GM21723 (cell line): ENCODE results near the gene ZBTB44.
"Not testable (repeated sequence)": the region's sequence is repeated elsewhere in the genome, so short reads cannot be mapped to it uniquely, and the experiment has no call there.

Experiments
- ATAC-seq: cut with Tn5 transposase; IDR thresholded peaks from one replicate; pipeline ENCODE4 v1.9.1; 2021; ENCODE audit warnings: mild to moderate bottlenecking, moderate library complexity; ENCODE audit not compliant: unreplicated experiment

ZBTB44 gene

DNA sequence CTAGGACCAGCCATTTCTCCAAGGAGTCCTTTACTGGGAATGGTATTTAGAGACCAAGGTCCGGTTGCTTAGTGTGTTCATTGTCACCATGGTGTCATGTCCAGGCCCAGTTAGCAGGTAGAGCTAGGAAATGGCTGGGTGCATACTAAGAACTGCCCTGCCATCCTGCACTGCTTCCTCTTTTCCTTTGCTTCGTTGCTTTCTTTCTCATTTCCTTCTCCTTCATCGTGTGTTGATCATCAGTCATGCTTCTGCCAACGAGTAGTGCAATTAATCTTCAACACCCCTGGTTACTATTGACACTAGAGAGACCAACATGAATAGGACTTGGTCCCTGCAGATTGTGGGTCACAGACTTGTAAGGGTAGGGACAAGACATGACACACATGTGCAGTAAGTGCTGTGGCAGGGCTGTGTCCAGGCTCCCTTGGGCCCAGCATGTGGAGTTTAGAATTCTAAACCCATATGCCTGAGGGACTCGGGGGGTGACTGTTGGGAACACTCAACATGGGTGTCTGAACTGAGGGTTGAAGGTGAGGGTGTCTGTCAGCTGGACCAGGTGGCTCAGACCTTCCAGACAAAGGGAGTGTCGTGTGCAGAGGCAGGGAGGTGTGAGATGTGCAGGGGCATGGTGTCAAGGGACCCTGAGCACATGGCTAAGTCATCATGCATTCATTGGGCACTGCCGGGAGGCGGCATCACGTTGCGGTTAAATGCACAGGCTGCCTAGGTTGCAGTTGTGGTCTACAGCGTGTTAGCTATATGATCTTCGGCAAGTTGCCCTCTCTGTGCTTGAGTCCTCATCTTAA, 112.5 kb downstream of the ZBTB44 start:
- no peak for ATAC-seq

DNA sequence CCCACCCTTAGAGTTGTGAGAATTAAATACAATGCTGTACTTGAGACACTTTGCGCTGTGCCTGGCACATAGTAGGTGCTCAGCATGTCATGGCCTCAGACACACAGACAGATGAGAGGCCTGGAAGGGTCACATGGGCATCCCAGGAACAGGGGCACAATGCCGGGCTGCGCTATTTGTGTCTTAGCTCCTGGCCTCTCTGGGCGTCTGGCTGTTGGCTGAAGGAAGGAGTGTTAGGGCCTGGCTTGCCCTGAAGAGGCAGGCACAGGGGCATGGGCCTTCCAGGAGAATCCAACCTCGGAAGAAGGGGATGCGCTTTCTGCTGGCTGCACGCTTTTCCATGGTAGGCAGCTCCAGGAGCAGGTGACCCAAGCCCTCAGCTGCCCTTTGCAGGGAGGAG, 113.7 kb downstream of the ZBTB44 start:
- ATAC-seq = no peak

DNA sequence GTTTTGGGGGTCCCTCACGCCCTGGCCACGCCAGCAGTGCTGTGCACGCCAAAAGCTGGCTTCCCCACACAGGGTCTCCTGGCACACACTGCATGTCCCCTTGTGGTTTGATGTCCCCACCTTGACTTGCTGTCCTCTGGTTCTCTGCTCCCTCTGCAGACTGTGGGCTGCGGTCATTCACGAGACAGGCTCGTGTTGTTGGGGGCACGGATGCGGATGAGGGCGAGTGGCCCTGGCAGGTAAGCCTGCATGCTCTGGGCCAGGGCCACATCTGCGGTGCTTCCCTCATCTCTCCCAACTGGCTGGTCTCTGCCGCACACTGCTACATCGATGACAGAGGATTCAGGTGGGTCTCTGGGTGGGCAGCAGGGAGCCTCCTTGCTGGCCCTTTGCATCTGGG, 114.9 kb downstream of the ZBTB44 start:
- no peak for ATAC-seq

DNA sequence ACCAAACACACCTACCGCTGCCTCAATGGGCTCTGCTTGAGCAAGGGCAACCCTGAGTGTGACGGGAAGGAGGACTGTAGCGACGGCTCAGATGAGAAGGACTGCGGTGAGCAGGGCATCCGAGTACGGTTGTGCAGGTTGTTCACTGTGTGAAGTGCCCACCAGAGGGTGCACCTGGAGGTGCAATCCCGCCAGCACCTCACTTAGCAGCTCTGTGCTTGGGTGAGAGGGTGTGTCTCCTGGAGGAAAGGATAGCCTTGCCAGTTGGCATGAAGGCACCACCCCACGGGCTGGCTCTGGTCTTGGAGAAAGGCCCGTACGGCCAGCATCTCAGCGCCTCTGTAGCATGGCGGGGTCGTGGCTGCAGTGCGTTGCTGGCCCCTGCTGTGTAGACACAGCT, 115.8 kb downstream of the ZBTB44 start:
- no peak for ATAC-seq

DNA sequence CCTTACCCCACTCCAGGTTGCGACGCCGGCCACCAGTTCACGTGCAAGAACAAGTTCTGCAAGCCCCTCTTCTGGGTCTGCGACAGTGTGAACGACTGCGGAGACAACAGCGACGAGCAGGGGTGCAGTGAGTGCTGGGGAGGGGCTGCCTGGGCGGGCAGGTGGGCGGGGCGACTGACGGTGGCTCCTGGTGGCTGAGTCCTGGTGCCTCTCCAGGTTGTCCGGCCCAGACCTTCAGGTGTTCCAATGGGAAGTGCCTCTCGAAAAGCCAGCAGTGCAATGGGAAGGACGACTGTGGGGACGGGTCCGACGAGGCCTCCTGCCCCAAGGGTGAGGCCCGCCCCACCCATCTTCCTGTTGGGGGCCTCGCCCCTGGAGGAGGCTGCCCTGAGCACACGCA, 116.4 kb downstream of the ZBTB44 start:
- no peak for ATAC-seq

DNA sequence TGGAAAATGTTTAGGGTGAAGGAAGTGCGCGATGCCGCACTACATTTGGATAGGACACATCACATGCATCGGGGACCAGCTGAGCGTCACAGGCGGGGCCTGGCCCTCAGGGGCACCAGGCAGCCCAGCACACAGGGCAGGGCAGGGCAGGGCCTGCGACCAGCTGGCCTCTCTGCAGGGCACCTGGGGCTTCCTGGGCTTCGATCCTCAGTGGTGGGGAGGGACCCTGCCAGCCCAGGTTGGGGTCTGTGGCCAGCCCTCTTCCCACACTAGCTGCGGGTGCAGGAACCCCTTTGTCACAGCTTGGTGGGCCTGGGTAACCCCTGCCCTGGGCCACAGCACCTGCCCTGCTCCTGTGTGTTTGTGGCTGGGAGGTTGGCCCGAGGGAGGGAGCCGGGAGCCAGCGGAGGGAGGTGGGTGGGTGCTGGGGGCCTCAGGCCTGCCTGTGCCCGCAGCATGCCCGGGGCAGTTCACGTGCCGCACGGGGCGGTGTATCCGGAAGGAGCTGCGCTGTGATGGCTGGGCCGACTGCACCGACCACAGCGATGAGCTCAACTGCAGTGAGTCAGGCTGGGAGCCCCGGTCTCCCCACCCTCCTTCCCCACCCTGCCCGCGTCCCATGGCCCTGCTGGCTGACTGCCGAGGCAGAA, 117.2 kb downstream of the ZBTB44 start:
- ATAC-seq = no peak

DNA sequence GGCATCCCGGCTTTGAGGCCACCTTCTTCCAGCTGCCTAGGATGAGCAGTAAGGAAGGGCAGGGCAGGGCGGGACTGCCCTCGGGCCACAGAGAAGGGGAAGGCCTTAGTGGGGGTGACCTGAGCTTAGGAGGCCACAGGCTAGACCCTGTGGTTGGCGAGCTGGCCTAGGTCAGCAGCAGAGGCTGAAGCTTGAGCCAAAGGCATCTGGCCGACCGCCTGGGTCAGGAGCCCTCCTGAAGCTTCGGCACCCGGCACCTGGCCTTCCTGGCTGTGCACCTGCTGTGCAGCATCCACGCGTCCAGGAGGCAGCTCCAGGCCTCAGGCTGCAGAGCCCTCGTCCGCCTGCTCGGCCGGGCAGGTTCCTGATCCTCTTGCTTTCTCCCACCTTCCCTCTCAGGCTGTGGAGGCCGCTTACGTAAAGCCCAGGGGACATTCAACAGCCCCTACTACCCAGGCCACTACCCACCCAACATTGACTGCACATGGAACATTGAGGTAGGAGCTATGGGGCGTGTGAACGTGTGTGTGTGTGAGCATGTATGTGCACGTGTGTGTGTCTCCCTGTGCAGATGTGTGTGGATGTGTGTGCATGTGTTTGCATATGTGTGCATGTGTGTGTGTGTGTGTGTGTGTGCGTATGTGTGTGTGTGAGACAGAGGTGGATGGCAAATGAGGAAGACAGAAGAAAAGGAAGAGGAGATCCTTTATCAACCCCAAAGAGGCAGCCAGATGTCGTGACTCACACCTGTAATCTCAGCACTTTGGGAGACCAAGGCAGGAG, 120.3 kb downstream of the ZBTB44 start:
- no peak for ATAC-seq

DNA sequence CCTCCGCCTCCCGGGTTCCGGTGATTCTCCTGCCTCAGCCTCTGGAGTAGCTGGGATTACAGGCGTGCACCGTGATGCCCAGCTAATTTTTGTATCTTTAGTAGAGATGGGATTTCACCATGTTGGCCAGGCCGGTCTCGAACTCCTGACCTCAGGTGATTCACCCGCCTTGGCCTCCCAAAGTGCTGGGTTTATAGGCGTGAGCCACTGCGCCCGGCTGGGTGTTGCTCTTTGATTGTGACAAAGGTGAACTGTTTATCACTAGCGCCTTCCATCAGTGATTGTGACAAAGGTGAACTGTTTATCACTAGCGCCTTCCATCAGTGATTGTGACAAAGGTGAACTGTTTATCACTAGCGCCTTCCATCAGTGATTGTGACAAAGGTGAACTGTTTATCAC, 121.2 kb downstream of the ZBTB44 start:
- not testable (repeated sequence) for ATAC-seq

DNA sequence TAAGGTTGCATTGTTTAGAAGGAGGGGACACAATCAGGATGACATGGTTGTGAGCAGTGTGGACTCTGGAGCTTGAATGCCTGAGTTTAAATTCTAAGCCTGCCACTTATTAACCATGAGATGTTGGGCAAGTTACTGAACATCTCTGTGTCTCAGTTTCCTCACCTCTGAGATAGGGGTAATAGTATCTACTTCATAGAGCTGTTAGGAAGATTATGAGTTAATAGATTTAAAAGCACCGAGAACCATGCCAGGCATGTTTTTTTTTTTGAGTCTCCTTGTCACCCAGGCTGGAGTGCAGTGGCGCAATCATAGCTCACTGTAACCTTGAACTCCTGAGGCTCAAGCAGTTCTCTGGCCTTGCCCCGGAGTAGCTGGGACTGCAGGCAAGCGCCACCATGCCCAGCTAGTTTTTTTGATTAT, 121.9 kb downstream of the ZBTB44 start:
- no peak for ATAC-seq

DNA sequence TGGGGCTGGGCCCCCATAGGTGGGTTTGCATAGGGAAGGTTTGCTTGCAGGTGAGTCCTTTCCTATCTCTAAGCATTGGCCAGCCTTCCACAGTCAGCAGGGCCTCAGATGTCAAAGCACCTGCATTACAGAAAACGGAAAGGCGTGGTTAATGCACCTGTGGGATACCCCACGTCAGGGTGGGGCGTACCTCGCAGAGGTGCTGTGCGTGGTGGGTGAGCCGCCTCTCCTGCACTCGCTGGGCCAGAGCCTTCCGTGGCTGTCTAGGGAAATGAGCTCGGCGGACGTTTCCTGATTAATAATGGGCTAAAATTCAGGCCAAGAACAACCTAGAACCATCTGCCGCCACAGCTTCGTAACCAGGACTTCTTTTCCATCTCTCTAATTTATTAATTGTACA, 122.8 kb downstream of the ZBTB44 start:
- ATAC-seq = no peak

DNA sequence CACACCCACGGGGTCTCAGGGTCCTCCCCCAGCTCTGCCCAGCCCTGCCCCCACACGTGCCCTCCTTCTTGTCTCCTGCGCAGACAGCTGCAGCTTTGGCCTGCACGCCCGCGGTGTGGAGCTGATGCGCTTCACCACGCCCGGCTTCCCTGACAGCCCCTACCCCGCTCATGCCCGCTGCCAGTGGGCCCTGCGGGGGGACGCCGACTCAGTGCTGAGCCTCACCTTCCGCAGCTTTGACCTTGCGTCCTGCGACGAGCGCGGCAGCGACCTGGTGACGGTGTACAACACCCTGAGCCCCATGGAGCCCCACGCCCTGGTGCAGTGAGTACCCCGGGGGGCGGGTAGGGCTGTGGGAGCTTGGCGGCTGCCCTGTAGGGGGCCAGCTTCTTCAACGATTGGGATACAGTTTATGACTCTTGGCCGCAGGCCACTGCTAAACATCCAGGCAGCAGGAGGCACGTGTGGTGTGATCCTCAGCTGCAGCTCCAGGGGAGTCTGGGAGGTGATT, 124.3 kb downstream of the ZBTB44 start:
- ATAC-seq = no peak

DNA sequence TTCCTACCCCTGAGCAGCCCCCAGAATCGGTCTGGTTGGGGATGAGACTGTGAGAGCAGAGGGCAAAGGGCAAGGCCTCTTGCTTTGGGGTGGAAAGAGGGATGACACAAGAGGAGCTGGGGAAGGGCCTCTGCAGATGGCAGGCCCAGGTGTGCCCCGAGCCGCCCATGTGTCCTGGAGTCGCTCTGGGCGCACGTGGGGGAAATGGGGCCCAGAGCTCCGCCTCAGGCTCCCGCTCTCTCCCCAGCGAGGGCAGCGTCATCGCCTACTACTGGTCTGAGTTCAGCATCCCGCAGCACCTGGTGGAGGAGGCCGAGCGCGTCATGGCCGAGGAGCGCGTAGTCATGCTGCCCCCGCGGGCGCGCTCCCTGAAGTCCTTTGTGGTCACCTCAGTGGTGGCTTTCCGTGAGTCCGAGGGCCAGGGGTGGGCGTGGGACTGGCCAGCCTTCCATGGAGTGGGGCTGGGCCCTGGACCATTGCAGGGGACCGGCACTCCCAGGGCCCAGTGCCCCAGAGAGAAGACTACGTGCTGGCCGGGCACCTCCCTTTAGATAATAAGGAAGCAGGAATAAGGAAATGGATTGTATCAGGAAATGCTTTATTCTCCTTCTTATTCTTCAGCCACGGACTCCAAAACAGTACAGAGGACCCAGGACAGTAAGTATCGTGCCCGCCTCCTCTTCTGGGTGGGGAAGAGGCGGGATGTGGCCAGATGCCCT, 125.1 kb downstream of the ZBTB44 start:
- no peak for ATAC-seq

DNA sequence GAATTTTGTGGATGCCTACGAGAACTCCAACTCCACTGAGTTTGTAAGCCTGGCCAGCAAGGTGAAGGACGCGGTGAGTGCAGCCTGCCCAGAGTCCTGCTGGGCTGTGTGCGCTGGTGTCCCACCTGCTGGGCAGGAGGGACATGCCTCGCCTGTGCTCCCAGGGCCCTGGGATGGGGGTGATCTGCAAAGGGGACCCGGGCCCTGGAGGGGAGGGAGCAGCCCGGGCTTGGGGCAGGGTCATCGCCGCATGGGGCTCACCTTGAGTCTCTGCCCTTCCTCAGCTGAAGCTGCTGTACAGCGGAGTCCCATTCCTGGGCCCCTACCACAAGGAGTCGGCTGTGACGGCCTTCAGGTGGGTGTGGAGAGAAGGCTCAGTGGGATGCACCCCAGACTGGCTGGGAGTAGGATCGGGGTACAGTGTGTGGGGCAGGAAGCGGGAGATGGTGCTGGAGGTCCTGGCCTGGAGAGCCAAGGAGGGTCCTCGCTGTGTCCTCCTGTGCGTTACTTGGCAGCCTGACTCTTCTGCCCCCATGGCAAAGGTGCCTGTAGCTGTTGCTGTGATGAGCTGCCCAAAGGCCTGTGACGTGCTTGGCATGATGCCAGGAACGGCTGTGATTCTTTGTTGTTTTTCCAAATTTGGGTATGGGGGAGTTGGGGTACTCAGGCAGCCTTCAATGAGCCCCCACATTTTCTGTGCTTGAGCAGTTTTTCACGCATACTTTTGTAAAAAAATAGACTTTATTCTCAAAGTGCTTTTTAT, 126.0 kb downstream of the ZBTB44 start:
- no peak for ATAC-seq

DNA sequence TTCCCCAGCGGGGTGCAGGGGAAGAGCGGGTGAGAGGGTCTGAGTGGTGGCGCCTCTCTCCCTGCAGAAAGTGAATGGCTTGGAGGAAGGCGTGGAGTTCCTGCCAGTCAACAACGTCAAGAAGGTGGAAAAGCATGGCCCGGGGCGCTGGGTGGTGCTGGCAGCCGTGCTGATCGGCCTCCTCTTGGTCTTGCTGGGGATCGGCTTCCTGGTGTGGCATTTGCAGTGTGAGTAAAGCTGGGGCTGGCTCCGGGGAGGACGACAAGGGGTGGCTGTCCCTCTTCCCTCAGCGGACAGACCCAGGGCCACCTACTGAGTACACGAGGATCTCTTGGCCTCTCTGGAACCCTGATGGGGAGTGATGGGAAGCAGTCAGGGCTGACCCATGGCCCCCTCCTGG, 126.7 kb downstream of the ZBTB44 start:
- ATAC-seq = no peak

DNA sequence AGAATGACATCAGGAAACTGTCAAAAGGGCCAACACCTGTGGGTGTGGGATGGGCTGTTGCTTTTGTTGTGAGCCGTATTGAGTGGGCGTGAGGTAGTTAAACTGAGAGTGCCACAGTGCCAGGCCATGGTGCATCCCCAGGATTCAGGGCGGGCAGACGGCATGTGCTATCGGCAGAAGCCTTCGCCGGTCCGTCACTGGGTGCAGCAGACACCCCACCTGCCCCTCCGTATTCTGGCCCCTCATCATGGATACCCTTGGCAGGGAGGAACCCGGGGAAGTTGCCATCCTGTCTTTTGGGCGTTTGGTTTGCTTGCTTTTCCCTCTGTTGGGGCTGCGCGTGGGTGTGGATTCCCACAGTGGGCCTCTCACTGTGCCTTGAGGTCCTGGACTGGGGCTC, 127.6 kb downstream of the ZBTB44 start:
- ATAC-seq = no peak

DNA sequence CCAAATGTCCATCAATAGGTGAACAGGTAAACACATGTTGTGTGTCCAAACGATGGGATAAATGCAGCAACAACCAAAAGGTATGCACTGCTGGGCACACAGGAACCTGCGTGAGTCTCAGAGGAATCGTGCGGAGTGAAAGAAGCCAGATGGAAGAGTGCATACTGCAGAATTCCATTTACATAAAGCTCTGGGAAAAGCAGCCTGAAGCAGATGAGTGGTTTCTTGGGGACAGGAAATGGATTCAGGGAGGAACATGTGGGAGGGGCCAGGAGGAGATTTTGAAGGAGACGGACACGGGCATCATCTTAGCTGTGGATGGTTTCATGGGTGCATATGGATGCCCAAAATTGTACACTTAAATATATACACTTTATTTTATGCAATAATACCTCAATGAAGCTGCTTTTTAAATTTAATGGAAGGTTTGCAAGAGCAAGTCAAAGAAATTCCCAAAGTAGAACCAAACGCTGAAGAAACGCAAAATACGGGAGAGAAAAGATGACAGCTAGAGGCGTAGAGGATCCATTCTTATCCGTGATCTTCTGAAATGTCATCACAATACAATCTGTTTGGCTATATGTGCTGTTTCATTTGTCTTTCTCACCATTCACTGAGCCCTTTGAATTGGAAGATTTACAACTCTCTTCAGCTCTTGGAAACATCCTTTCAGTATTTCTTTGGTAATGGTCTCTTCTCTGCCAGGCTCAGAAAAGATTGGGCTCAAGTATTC, 130.7 kb downstream of the ZBTB44 start:
- no peak for ATAC-seq

DNA sequence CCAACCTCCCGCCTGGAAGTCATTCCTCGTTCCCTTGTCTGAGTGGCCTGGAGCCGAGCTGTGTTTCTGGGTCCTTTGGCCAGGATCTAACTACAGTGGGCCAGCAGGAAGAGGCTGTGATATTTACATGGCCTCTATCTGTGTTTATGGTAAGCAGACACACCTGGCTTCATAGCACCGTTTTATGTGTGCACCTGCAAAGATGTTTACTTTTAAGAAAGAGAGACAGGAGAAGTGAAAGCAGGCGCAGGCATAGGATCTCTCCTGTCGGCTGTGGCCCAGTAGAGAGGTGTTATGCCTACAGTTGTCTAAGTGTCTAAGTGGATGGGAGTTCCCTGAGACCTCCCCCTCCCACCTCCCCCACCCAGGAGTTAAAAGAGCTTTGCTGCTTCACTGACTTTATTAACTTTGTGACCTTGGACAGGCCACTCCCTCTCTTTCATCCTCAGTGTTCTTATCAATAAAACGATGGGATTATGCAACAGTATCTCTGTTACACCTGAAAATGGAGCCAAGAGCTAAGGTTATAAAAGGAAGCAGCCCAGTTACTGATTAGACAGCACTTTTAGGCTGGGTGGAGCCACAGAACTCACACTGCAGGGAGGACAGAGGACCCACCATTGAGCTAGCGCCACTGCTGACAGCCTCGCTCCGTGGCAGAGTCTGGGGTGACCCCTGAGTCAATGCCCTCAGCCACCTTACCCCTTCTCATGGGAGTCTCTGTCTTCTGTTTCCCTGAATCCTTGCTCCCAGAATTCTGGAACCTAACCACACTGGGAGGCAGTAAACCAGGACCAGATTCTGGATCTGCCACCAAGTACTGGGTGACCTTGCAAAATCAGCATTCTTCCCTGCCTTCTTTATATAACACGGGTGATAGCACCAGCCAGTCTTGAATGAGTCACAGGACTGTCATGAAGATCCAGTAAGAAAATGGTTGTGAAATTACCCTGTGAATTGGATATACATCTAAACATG, 133.1 kb downstream of the ZBTB44 start:
- ATAC-seq = peak; percentile 69

DNA sequence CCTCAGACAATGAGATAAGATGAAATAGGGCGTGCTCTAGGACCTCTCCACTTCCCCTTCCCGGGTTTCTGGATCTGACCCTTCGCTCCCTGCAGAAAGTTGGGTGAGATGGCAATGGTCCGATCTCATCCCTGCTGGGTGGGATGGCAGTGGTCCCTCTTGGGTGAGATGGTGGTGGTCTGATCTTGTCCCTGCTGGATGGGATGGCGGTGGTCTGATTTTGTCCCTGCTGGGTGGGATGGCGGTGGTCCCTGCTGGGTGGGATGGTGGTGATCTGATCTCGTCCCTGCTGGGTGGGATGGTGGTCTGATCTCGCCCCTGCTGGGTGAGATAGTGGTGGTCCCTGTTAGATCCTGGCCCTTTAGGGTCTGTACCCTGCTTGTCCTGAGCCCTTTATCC, 133.8 kb downstream of the ZBTB44 start:
- ATAC-seq = no peak
